Measurements from ENCODE around the gene SLCO3A1. TPM values are rescaled to one million over a fixed set of nuclear protein-coding genes. Genes with fewer than 3 reads are reported as not detected.
"Not testable (repeated sequence)": the region's sequence is repeated elsewhere in the genome, so short reads cannot be mapped to it uniquely, and the experiment has no call there.

SLCO3A1 gene
- total RNA-seq, 2 donors from 2014 or later = 8.2 to 13.6 TPM

GRCh38 chr15:91961357-91961756, 107.8 kb downstream of the SLCO3A1 start:
- Mint-ChIP-seq H3K4me3 (no peak overlapping the region), H3K27me3 (ENCODE audit: low read depth) (no peaks in the 10 kb centered on the region), H3K4me1 (ENCODE audit: low read depth) (peaks cover 6% of the 10 kb centered on the region), H3K36me3 (ENCODE audit: insufficient read depth in 2 of 2) (peaks cover 0 to 3% of the 10 kb centered on the region in 2 donors), H3K9me3 (peaks cover 3% of the 10 kb centered on the region in 2 donors), H3K27ac (no peak overlapping the region)
- DNase-seq (no peak), ATAC-seq (replicated peaks in 1 of 2) (peak; percentile 47 to 53)

- H3K27ac Mint-ChIP-seq; H3K4me3 Mint-ChIP-seq; DNase-seq; H3K9me3 Mint-ChIP-seq; H3K36me3 Mint-ChIP-seq (ENCODE audit: insufficient read depth in 2 of 2); H3K27me3 Mint-ChIP-seq (ENCODE audit: low read depth); ATAC-seq (replicated peaks in 1 of 2); H3K4me1 Mint-ChIP-seq (ENCODE audit: low read depth): not testable (repeated sequence)
Measured at GRCh38 chr15:91963747-91964146, 110.2 kb downstream of the SLCO3A1 start.

- no peak overlapping the region for H3K4me3 Mint-ChIP-seq
- peaks cover 0 to 3% of the 10 kb centered on the region in 2 donors for H3K36me3 Mint-ChIP-seq (ENCODE audit: insufficient read depth in 2 of 2)
- DNase-seq = no peak
- ATAC-seq (replicated peaks in 1 of 2) = no peak
- H3K27ac Mint-ChIP-seq = no peak overlapping the region
- peaks cover 3% of the 10 kb centered on the region in 2 donors for H3K9me3 Mint-ChIP-seq
- H3K4me1 Mint-ChIP-seq (ENCODE audit: low read depth) = peaks cover 6% of the 10 kb centered on the region
- H3K27me3 Mint-ChIP-seq (ENCODE audit: low read depth) = no peaks in the 10 kb centered on the region
Measured at GRCh38 chr15:91965501-91966193, 112.1 kb downstream of the SLCO3A1 start.

- H3K27me3 Mint-ChIP-seq (ENCODE audit: low read depth) = no peaks in the 10 kb centered on the region
- H3K9me3 Mint-ChIP-seq = peaks cover 3% of the 10 kb centered on the region in 2 donors
- H3K27ac Mint-ChIP-seq = no peak overlapping the region
- ATAC-seq (replicated peaks in 1 of 2) = no peak
- no peak overlapping the region for H3K4me3 Mint-ChIP-seq
- no peak for DNase-seq
- H3K36me3 Mint-ChIP-seq (ENCODE audit: insufficient read depth in 2 of 2) = peaks cover 0 to 3% of the 10 kb centered on the region in 2 donors
- peaks cover 6% of the 10 kb centered on the region for H3K4me1 Mint-ChIP-seq (ENCODE audit: low read depth)
Measured at GRCh38 chr15:91966194-91966552, 112.7 kb downstream of the SLCO3A1 start.

GRCh38 chr15:91967935-91968606, 114.6 kb downstream of the SLCO3A1 start:
- no peak for ATAC-seq (replicated peaks in 1 of 2)
- Mint-ChIP-seq H3K4me3 (no peak overlapping the region), H3K27ac (no peak overlapping the region), H3K27me3 (ENCODE audit: low read depth) (no peaks in the 10 kb centered on the region), H3K4me1 (ENCODE audit: low read depth) (no peaks in the 10 kb centered on the region), H3K36me3 (ENCODE audit: insufficient read depth in 2 of 2) (peaks cover 0 to 3% of the 10 kb centered on the region in 2 donors), H3K9me3 (peaks cover 2 to 3% of the 10 kb centered on the region in 2 donors)
- no peak for DNase-seq

GRCh38 chr15:91968610-91969009, 115.1 kb downstream of the SLCO3A1 start:
- H3K27ac Mint-ChIP-seq = no peak overlapping the region
- no peaks in the 10 kb centered on the region for H3K27me3 Mint-ChIP-seq (ENCODE audit: low read depth)
- no peak overlapping the region for H3K4me3 Mint-ChIP-seq
- ATAC-seq (replicated peaks in 1 of 2) (no peak), DNase-seq (no peak)
- peaks cover 0 to under 1% of the 10 kb centered on the region in 2 donors for H3K36me3 Mint-ChIP-seq (ENCODE audit: insufficient read depth in 2 of 2)
- peaks cover under 1% of the 10 kb centered on the region in 2 donors for H3K9me3 Mint-ChIP-seq
- H3K4me1 Mint-ChIP-seq (ENCODE audit: low read depth) = no peaks in the 10 kb centered on the region

GRCh38 chr15:91970142-91970541, 116.6 kb downstream of the SLCO3A1 start:
- Mint-ChIP-seq H3K4me1 (ENCODE audit: low read depth) (peaks cover 6% of the 10 kb centered on the region), H3K27ac (no peak overlapping the region)

GRCh38 chr15:91973481-91973880, 120.0 kb downstream of the SLCO3A1 start:
- H3K36me3 Mint-ChIP-seq (ENCODE audit: insufficient read depth in 2 of 2) = no peaks in the 10 kb centered on the region
- no peaks in the 10 kb centered on the region for H3K9me3 Mint-ChIP-seq
- ATAC-seq (replicated peaks in 1 of 2) (no peak), DNase-seq (no peak)
- no peak overlapping the region for H3K4me3 Mint-ChIP-seq
- H3K4me1 Mint-ChIP-seq (ENCODE audit: low read depth) = peaks cover 6% of the 10 kb centered on the region
- no peaks in the 10 kb centered on the region for H3K27me3 Mint-ChIP-seq (ENCODE audit: low read depth)
- H3K27ac Mint-ChIP-seq = no peak overlapping the region

More at GRCh38 chr15:91970142-91970541, 116.6 kb downstream of the SLCO3A1 start:
- H3K9me3 Mint-ChIP-seq = no peaks in the 10 kb centered on the region
- ATAC-seq (replicated peaks in 1 of 2) (no peak), DNase-seq (no peak)
- H3K27me3 Mint-ChIP-seq (ENCODE audit: low read depth) = no peaks in the 10 kb centered on the region
- no peak overlapping the region for H3K4me3 Mint-ChIP-seq
- no peaks in the 10 kb centered on the region for H3K36me3 Mint-ChIP-seq (ENCODE audit: insufficient read depth in 2 of 2)

GRCh38 chr15:91974321-91974720, 120.8 kb downstream of the SLCO3A1 start:
- no peak overlapping the region for H3K4me3 Mint-ChIP-seq
- no peak for DNase-seq
- no peaks in the 10 kb centered on the region for H3K27me3 Mint-ChIP-seq (ENCODE audit: low read depth)
- peaks cover 6% of the 10 kb centered on the region for H3K4me1 Mint-ChIP-seq (ENCODE audit: low read depth)
- H3K36me3 Mint-ChIP-seq (ENCODE audit: insufficient read depth in 2 of 2) = no peaks in the 10 kb centered on the region
- ATAC-seq (replicated peaks in 1 of 2) = no peak
- H3K27ac Mint-ChIP-seq = no peak overlapping the region
- no peaks in the 10 kb centered on the region for H3K9me3 Mint-ChIP-seq

GRCh38 chr15:91975241-91975978, 121.9 kb downstream of the SLCO3A1 start:
- Mint-ChIP-seq H3K27me3 (ENCODE audit: low read depth) (no peaks in the 10 kb centered on the region), H3K36me3 (ENCODE audit: insufficient read depth in 2 of 2) (no peaks in the 10 kb centered on the region), H3K27ac (no peak overlapping the region), H3K4me1 (ENCODE audit: low read depth) (peaks cover 6% of the 10 kb centered on the region), H3K4me3 (no peak overlapping the region), H3K9me3 (no peaks in the 10 kb centered on the region)
- no peak for ATAC-seq (replicated peaks in 1 of 2)
- no peak for DNase-seq

GRCh38 chr15:91976966-91977365, 123.5 kb downstream of the SLCO3A1 start:
- Mint-ChIP-seq H3K4me1 (ENCODE audit: low read depth) (peaks cover 6% of the 10 kb centered on the region), H3K9me3 (no peaks in the 10 kb centered on the region), H3K36me3 (ENCODE audit: insufficient read depth in 2 of 2) (no peaks in the 10 kb centered on the region), H3K27ac (no peak overlapping the region), H3K4me3 (no peak overlapping the region), H3K27me3 (ENCODE audit: low read depth) (no peaks in the 10 kb centered on the region)
- ATAC-seq (replicated peaks in 1 of 2) (no peak), DNase-seq (no peak)

- no peaks in the 10 kb centered on the region for H3K27me3 Mint-ChIP-seq (ENCODE audit: low read depth)
Measured at GRCh38 chr15:91980502-91981267, 127.2 kb downstream of the SLCO3A1 start.

More at GRCh38 chr15:91980502-91981267, 127.2 kb downstream of the SLCO3A1 start:
- Mint-ChIP-seq H3K4me3 (no peak overlapping the region), H3K4me1 (ENCODE audit: low read depth) (no peaks in the 10 kb centered on the region), H3K36me3 (ENCODE audit: insufficient read depth in 2 of 2) (no peaks in the 10 kb centered on the region), H3K9me3 (no peaks in the 10 kb centered on the region), H3K27ac (no peak overlapping the region)
- DNase-seq (no peak), ATAC-seq (replicated peaks in 1 of 2) (no peak)
